Spleen (tissue), 11 donors: ENCODE measurements around the gene INPP4B. TPM values are rescaled to one million over a fixed set of nuclear protein-coding genes. Genes with fewer than 3 reads are reported as not detected.

Experiments used
- DNase-seq: peaks from one replicate; pipeline ENCODE4 v3.0.0-alpha.2; 2020
- H3K27ac ChIP-seq, 8 donors: fragments of 200-600 bp; sonication (generic) in 7 of 8; 1 replicate in 4 of 8; 2 replicates in 4 of 8; pipeline versions ENCODE4 v1.5.0 to v1.8.0; 2016 to 2021; ENCODE audit warnings: inconsistent platforms in 4 of 8, mild to moderate bottlenecking in 4 of 8, moderate library complexity in 1 of 8
- H3K27me3 ChIP-seq, 7 donors: fragments of 200-600 bp; sonication (generic) in 6 of 7; replicated peaks in 1 of 7; 1 replicate in 4 of 7; 2 replicates in 3 of 7; pipeline versions ENCODE4 v1.5.0 to v1.8.0; 2016 to 2021; ENCODE audit warnings: inconsistent platforms in 3 of 7, mild to moderate bottlenecking in 1 of 7
- H3K36me3 ChIP-seq, 6 donors: fragments of 200-600 bp; sonication (generic) in 5 of 6; 1 replicate in 4 of 6; 2 replicates in 2 of 6; pipeline versions ENCODE4 v1.5.0 to v1.8.0; 2016 to 2021; ENCODE audit warnings: inconsistent platforms in 2 of 6
- H3K4me1 ChIP-seq, 6 donors: fragments of 200-600 bp; sonication (generic) in 5 of 6; 1 replicate in 3 of 6; 2 replicates in 3 of 6; pipeline versions ENCODE4 v1.5.0 to v1.8.0; 2016 to 2021; ENCODE audit warnings: inconsistent platforms in 3 of 6
- H3K4me3 ChIP-seq, 8 donors: fragments of 200-600 bp; sonication (generic) in 7 of 8; 1 replicate in 4 of 8; 2 replicates in 4 of 8; pipeline versions ENCODE4 v1.5.0 to v1.8.0; 2016 to 2021; ENCODE audit warnings: inconsistent platforms in 4 of 8, mild to moderate bottlenecking in 4 of 8, moderate library complexity in 2 of 8
- H3K9me3 ChIP-seq, 8 donors: fragments of 200-600 bp; sonication (generic) in 7 of 8; 1 replicate in 4 of 8; 2 replicates in 4 of 8; pipeline versions ENCODE4 v1.5.0 to v1.8.0; 2016 to 2021; ENCODE audit warnings: inconsistent platforms in 4 of 8
- CTCF ChIP-seq, 11 experiments: fragments of 200-600 bp in 7 of 11; fragments of 450-650 bp in 4 of 11; sonication (generic) in 4 of 11; IDR thresholded peaks in 8 of 11; conservative IDR thresholded peaks in 3 of 11; 1 replicate in 7 of 11; 2 replicates in 4 of 11; pipeline versions ENCODE4 v1.4.0 to v1.8.0; 2016 to 2021; ENCODE audit warnings: antibody characterized with exemption in 11 of 11, inconsistent platforms in 4 of 11, mild to moderate bottlenecking in 1 of 11
- POLR2A ChIP-seq, 3 donors: fragments of 450-650 bp; IDR thresholded peaks; one replicate each; pipeline ENCODE4 v1.5.1; 2017; ENCODE audit warnings: antibody characterized with exemption in 3 of 3, mild to moderate bottlenecking in 1 of 3
- POLR2AphosphoS5 ChIP-seq, 3 donors: sonication (generic); formaldehyde crosslinking; IDR thresholded peaks; one replicate each; pipeline ENCODE4 v1.5.1; 2017; ENCODE audit warnings: antibody characterized with exemption in 3 of 3
- WGBS, 5 donors: extraction: QIAGEN DNeasy Blood & Tissue Kit in 3 of 5; methylation state at CpG; one replicate each; pipeline versions ENCODE4 v1.1.5 to v1.1.7; 2013 to 2018; 5-methylcytosine and 5-hydroxymethylcytosine counted together
- intact Hi-C: fragments of 100-400 bp; cut with DNase I; formaldehyde crosslinking; loops from one replicate; pipeline ENCODE4 v1.15.0; 2023; ENCODE audit warnings: low total_unique reads
- polyA plus RNA-seq, 3 donors: library from polyadenylated mRNA; stranded (reverse); fragments of 200-250 nt; gene quantifications; one replicate each; pipeline ENCODE4 v1.2.1, GENCODE V29; 2013
- total RNA-seq, 7 donors: library from RNA; depleted of rRNA in 3 of 7; stranded (reverse); fragments of >200 nt in 3 of 7; fragmentation: NEBNext Ultra II Directional in 4 of 7; extraction: Animal tissue kit (Norgen Biotek cat#: 25700) in 4 of 7; gene quantifications; one replicate each; pipeline versions ENCODE4 v1.1.0 to v1.2.1, GENCODE V29; 2016 to 2021
- donor health status: healthy with polysubstance abuse.
- donor health status: DM: no; HTN: no; CAD: no; lungs with moderate emphysema.
- donor health status: DM: no; HTN: no; CAD: no.
- donor health status: Bipolar disorder and iron deficiency.
- donor health status: healthy.
- donor health status: DM: no; HTN: no; CAD: no.
- donor health status: DM: yes; HTN: yes; CAD: no.

The INPP4B gene
- total and polyA plus RNA-seq, 10 donors = 0.78 to 31.6 (median 26.8) TPM

- H3K4me1 ChIP-seq = peaks cover 11 to 24% (median 18%) of the 10 kb centered on the region in 6 donors
- no peak overlapping the region for H3K4me3 ChIP-seq
- intact Hi-C loops = no loop called here
- H3K27me3 ChIP-seq = peaks cover 0 to 41% (median 22%) of the 10 kb centered on the region in 7 donors
- H3K9me3 ChIP-seq = no peaks in the 10 kb centered on the region
- no peaks in the 10 kb centered on the region for H3K36me3 ChIP-seq
- TF ChIP-seq POLR2AphosphoS5 (IDR thresholded peaks at IDR 0.05) (no peak), POLR2A (IDR thresholded peaks at IDR 0.05) (no peak), CTCF (IDR thresholded peaks at IDR 0.05 in 8 of 11, conservative IDR thresholded peaks at IDR 0.05 in 3 of 11) (no peak)
- 79 to 90% (median 81%) methylated on average over 4 of the region's 4 CpGs for WGBS, 5 donors
- H3K27ac ChIP-seq = no peak overlapping the region
- DNase-seq = no peak
Observed at GRCh38 chr4:142850478-142850877, 4.4 kb upstream of the INPP4B start.

GRCh38 chr4:142846729-142847596 lies 862 bp upstream of the INPP4B start:
- H3K9me3 ChIP-seq = no peaks in the 10 kb centered on the region
- DNase-seq = peak; percentile 71
- 2 to 8% (median 2%) methylated on average over 23 to 50 of the region's 50 CpGs for WGBS, 5 donors
- H3K4me1 ChIP-seq = peaks cover 11 to 41% (median 22%) of the 10 kb centered on the region in 6 donors
- H3K36me3 ChIP-seq = no peaks in the 10 kb centered on the region
- intact Hi-C loops = loop anchor here (10.0 kb wide), 1 partner anchor 492 kb away; no protein-coding TSS in a partner anchor
- peak overlapping the region; percentile 44 to 76 (median 51) for H3K4me3 ChIP-seq
- H3K27ac ChIP-seq = peak overlapping the region; percentile 39 to 79 (median 68)
- TF ChIP-seq POLR2AphosphoS5 (IDR thresholded peaks at IDR 0.05) (no peak), POLR2A (IDR thresholded peaks at IDR 0.05) (no peak), CTCF (IDR thresholded peaks at IDR 0.05 in 8 of 11, conservative IDR thresholded peaks at IDR 0.05 in 3 of 11) (peak in 5 of 11 experiments; percentile 6 to 36 (median 29))
- H3K27me3 ChIP-seq = peaks cover 0 to 55% (median 26%) of the 10 kb centered on the region in 7 donors

GRCh38 chr4:142845293-142846107 lies 601 bp downstream of the INPP4B start:
- Histone ChIP-seq H3K27me3 (peaks cover 0 to 55% (median 26%) of the 10 kb centered on the region in 7 donors), H3K27ac (peak overlapping the region in 7 of 8 donors; percentile 63 to 79 (median 69)), H3K4me3 (peak overlapping the region; percentile 44 to 76 (median 51)), H3K4me1 (peaks cover 11 to 41% (median 22%) of the 10 kb centered on the region in 6 donors), H3K36me3 (no peaks in the 10 kb centered on the region), H3K9me3 (no peaks in the 10 kb centered on the region)
- peak; percentile 73 for DNase-seq
- WGBS, 5 donors = 3 to 5% (median 4%) methylated on average over 31 to 43 of the region's 43 CpGs
- intact Hi-C loops = loop anchor here (10.0 kb wide), 1 partner anchor 491 kb away; no protein-coding TSS in a partner anchor
- TF ChIP-seq POLR2A (IDR thresholded peaks at IDR 0.05) = no peak
- TF ChIP-seq POLR2AphosphoS5 (IDR thresholded peaks at IDR 0.05) = no peak
- TF ChIP-seq CTCF (IDR thresholded peaks at IDR 0.05 in 8 of 11, conservative IDR thresholded peaks at IDR 0.05 in 3 of 11) = no peak
